Measurements from ENCODE around the gene ANO1.

The ANO1 gene

DNA sequence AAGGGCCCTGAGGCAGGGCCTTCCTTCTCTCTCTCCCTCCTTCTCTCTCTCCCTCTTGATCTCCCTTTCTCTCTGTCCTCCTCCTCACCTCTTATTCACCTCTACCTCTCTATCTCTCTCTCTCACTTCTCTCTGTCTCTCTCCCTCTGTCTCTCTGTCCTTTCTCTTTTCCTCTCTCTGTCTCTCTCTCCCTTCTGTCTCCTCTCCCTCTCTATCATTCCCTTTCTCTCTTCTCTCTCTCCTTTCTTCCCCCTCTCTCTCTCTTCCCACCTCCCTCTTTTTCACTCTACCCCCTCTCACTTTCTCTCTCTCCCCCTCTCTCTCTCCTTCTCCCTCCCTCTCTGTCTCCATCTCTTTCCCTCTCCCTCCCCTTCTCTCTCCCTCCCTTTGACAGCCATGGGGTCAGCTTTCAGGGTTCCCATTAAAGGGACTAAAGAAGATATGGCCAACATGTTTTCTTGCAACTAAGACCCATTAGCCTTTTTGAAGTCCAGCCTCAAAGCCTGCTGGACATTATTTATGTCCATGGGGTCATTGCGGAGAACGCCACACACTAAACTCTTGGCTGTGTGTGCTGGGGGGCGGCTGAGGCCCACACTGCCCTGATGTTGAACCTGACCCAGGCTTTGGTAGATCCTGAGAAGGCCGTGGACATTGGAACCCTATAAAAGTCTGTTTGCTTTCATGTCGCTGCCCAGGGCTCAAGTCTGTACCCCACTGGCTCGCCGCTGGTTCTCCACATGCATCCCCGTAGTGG lies 15.0 kb downstream of the ANO1 start:
- in situ Hi-C loops (cut with HindIII; ENCODE audit: low sequenced_read_pairs) = no loop called here

GRCh38 chr11:70095541-70096252 lies 17.6 kb downstream of the ANO1 start:
- in situ Hi-C loops (cut with HindIII; ENCODE audit: low sequenced_read_pairs) = no loop called here

GRCh38 chr11:70097783-70098563 lies 19.9 kb downstream of the ANO1 start:
- in situ Hi-C loops (cut with HindIII; ENCODE audit: low sequenced_read_pairs) = no loop called here

DNA sequence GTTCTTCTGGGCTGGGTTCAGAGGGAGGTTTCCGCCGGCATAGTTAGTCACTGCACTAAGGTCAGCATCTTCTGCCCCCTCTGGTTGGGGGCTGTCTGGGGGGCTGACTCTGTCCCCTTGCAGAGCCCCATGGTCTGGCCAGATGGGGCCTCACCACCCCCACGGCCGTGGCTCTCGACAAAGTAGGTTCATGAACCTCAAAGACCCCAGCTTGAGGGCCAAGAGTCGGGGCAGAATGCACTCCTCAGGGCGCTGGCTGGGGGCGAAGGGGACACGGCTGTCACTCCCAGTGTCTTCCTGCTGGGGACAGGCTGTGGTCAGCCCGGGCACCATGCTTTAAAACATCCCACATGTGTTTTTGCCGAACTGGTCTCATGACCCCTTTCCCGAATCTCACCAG lies 20.8 kb downstream of the ANO1 start:
- in situ Hi-C loops (cut with HindIII; ENCODE audit: low sequenced_read_pairs) = no loop called here

- in situ Hi-C loops (cut with HindIII; ENCODE audit: low sequenced_read_pairs) = loop anchor here (5.0 kb wide), 1 partner anchor 88 kb away; no protein-coding TSS in a partner anchor
These were observed 21.6 kb downstream of the ANO1 start for GRCh38 chr11:70099578-70100279.

GRCh38 chr11:70100280-70100603 lies 22.1 kb downstream of the ANO1 start:
- in situ Hi-C loops (cut with HindIII; ENCODE audit: low sequenced_read_pairs) = loop anchor here (5.0 kb wide), 1 partner anchor 87 kb away; no protein-coding TSS in a partner anchor

DNA sequence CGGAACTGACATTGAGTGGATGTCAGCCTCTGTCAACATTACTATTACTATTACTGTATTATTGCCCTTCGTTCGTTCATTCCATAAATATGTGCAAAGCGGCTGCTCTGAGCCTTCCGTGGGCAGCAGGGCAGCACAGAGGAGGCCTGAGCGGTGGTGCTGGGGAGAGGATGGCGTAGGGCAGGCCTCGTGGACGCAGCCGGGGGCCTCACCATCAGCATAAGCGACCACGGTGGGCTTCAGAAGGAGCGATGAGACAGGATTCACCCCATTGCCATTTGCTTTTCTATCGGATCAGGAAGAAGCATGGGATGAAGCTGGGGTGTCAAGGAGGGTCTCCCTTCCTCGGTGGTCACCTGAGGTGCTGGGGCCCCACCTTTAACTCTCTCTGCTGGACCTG lies 22.7 kb downstream of the ANO1 start:
- in situ Hi-C loops (cut with HindIII; ENCODE audit: low sequenced_read_pairs) = loop anchor here (5.0 kb wide), 1 partner anchor 87 kb away; no protein-coding TSS in a partner anchor

- in situ Hi-C loops (cut with HindIII; ENCODE audit: low sequenced_read_pairs) = loop anchor here (5.0 kb wide), 1 partner anchor 84 kb away; no protein-coding TSS in a partner anchor
These were observed 25.3 kb downstream of the ANO1 start for GRCh38 chr11:70103256-70103975.

DNA sequence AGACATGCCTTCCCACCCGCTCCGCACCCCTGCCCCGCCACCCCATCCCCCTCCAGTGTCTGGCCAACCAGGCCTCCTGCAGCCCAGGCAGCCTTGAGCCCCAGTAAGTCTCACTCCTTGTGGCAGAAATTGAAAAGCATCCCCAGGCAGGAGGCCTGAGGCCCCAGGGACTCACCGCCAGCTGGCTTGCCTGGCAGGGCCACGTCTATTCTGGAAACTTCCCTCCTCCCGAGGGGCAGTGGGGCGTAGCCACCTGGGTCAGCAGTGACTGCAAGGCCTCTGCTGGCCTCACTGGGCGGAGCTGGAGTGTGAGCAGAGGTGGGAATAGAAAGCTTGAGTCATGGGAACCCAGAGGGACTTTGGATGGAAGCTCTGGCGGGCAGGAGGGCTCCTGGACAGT lies 26.3 kb downstream of the ANO1 start:
- in situ Hi-C loops (cut with HindIII; ENCODE audit: low sequenced_read_pairs) = loop anchor here (5.0 kb wide), 1 partner anchor 83 kb away; no protein-coding TSS in a partner anchor

DNA sequence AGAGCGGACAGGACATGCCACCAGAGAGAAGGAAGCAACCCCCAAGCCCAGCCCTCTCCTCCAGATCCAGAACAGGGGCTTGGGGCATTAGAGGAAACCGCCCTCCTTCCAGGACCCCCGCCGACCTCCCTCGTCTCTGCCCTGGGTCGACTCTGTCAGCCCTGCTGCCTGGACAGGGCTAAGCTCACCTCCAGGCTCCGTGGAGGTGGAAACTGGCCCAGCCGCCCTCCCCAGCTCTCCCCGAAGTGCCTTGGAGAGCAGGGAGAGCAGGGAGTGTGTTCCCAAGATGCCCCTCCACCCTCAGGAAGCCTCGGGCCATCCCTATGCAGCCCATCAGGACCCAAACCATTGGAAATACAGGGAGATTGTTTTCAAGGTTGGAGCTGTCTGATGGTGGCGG lies 26.8 kb downstream of the ANO1 start:
- in situ Hi-C loops (cut with HindIII; ENCODE audit: low sequenced_read_pairs) = loop anchor here (5.0 kb wide), 1 partner anchor 82 kb away; no protein-coding TSS in a partner anchor

- in situ Hi-C loops (cut with HindIII; ENCODE audit: low sequenced_read_pairs) = no loop called here
These were observed 27.2 kb downstream of the ANO1 start for GRCh38 chr11:70105369-70105754.

DNA sequence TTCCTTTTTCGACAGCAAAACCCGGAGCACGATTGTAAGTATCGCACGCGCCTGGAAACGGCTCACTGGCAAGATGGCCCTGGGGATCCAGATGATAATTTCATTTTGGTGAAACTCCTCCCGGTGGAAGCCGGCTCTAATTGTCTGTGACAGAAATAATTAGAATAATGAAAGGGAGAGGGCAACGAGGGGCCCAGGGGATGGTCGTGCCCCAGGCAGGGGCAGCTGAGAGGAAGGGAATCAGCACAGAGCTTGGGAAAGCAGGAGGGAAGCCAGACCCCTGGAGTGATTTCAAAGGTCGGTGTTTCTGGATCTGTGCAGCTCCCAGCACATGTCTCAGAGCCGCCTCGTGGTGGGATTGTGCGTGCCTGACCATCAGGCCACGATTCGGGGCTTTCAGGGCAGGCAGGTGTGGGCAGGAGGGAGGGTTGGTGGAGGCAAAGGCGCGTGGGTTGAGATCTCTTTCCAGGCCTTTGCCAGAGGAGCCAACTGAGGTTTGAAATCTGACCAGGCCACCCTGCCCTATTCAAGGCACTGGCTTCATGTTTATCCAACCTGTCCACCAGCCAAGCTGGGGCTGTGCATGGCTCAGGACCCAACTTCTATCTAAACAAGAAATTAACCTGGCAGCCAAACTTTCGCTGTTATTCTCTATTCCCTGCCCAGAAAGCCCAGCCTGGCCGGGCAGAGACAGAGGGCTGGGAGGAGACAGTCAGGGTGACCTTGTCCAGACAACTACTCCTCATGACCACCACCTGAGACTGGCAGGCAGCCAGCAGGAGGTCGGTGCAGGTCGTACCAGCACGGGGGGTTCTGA lies 27.8 kb downstream of the ANO1 start:
- in situ Hi-C loops (cut with HindIII; ENCODE audit: low sequenced_read_pairs) = no loop called here

- in situ Hi-C loops (cut with HindIII; ENCODE audit: low sequenced_read_pairs) = no loop called here
These were observed 28.6 kb downstream of the ANO1 start for GRCh38 chr11:70106757-70107156.

DNA sequence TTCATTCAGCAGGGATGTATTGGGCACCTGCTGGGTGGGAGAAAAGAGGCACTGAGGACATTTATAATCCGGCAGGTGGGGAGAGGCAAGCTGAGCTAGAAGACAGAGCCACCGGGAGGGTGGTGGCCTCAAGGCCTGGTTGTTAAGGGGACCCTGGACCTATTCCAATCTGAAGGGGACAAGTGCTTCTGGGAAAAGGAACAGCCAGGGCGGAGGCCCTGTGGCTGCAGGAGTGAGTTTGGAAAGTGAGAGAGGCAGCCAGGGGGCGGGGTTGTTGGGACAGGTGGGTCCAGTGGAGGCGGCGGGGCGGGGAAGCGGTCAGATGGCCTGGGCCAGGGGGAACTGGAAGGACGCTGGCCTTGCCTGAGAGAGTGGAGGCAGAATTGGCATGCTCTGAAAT lies 29.1 kb downstream of the ANO1 start:
- in situ Hi-C loops (cut with HindIII; ENCODE audit: low sequenced_read_pairs) = no loop called here

DNA sequence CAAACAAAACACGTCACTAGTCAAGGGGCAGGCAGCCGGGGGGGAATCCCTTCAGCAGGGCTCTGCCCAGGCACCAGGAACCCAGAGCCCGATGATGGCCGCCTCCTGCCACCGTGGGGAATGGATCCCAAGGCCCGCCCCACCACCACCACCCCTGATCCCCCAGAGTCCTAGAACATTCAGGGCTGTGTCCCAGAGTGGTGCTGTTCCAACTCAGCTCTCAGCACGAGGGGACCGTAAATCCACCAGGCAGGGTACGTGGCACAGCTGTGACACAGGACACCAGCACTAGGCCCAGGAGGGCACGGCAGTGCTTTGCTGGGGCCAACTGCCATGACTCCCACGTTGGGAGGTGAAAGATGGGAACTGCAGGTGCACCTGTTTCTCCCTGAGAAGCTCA lies 29.6 kb downstream of the ANO1 start:
- in situ Hi-C loops (cut with HindIII; ENCODE audit: low sequenced_read_pairs) = no loop called here

GRCh38 chr11:70108250-70108649 lies 30.1 kb downstream of the ANO1 start:
- in situ Hi-C loops (cut with HindIII; ENCODE audit: low sequenced_read_pairs) = no loop called here

- in situ Hi-C loops (cut with HindIII; ENCODE audit: low sequenced_read_pairs) = no loop called here
These were observed 30.9 kb downstream of the ANO1 start for GRCh38 chr11:70109006-70109405.

DNA sequence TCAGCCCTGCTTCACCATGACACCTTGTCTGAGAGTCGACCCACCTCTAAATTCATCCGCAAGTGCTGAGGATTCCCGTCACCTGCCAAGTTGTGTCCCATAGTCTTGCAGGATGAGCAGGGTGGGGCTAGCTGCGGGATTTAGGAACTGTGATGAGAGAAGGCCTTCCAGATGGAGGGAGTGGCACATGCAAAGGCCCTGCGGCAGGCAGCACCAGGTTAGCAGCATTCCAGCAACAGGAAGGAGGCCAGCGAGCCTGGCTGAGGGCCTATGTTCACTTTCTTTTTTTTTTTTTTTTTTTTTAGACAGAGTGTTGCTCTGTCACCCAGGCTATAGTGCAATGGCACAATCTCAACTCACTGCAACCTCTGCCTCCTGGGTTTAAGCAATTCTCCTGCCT lies 31.8 kb downstream of the ANO1 start:
- in situ Hi-C loops (cut with HindIII; ENCODE audit: low sequenced_read_pairs) = no loop called here

GRCh38 chr11:70110538-70111055 lies 32.5 kb downstream of the ANO1 start:
- in situ Hi-C loops (cut with HindIII; ENCODE audit: low sequenced_read_pairs) = no loop called here

Measured in DLD1 (cell line).